ENCODE results near the gene HIF3A. TPM values are rescaled to one million over a fixed set of nuclear protein-coding genes. Genes with fewer than 3 reads are reported as not detected.

HIF3A gene
- total RNA-seq, 1 experiment from 2014 or later: 13.2 TPM

DNA sequence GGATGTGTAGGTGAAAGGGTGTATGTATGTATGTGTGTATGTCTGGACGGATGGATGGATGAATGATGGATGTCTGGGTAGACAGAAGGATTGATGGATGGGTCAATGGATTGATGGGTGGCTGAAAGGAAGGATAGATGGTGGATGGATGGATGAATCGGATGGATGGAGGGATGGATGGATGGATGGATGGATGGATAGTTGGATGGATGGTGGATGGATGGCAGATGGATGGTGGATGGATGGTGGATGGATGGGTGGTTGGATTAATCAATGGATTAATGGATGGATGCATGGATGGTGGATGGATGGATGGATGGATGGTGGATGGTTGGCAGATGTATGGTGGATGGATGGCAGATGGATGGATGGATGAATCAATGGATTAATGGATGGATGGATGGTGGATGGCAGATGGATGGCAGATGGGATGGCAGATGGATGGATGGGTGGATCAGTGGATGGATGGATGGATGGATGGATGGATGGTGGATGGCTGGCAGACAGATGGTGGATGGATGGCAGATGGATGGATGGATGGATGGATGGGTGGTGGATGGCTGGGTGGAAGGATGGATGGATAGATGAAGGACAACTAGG lies 33.6 kb downstream of the HIF3A start:
- Histone ChIP-seq H3K4me3 (ENCODE audit: insufficient read depth, low read depth, low read length) (no peak overlapping the region), H3K27me3 (ENCODE audit: control insufficient read depth, insufficient read depth, low read length) (no peaks in the 10 kb centered on the region), H3K36me3 (replicated peaks; ENCODE audit: control insufficient read depth, insufficient read depth, low read length) (peaks cover 8% of the 10 kb centered on the region)
- no peak for DNase-seq

DNA sequence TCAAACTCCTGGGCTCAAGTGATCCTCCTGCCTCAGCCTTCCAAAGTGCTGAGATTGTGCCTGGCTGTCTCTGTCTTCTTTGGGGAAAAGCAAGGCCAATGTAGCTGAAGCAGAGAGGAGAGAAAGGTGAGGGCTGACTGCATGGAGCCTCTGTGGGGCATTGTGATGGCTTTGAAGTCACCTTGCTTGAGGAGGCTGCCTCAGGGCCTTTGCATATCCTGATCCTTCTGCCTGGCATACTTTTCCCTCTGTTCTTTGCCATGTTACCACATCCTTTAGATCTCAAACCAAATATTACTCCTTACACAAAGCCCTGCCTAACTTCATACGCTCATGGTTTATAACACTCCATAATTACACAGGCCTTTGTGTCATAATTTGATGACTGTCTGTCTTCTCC lies 40.6 kb downstream of the HIF3A start:
- Histone ChIP-seq H3K36me3 (replicated peaks; ENCODE audit: control insufficient read depth, insufficient read depth, low read length) (no peaks in the 10 kb centered on the region), H3K27me3 (ENCODE audit: control insufficient read depth, insufficient read depth, low read length) (no peaks in the 10 kb centered on the region), H3K4me3 (ENCODE audit: insufficient read depth, low read depth, low read length) (no peak overlapping the region)
- DNase-seq: no peak

DNA sequence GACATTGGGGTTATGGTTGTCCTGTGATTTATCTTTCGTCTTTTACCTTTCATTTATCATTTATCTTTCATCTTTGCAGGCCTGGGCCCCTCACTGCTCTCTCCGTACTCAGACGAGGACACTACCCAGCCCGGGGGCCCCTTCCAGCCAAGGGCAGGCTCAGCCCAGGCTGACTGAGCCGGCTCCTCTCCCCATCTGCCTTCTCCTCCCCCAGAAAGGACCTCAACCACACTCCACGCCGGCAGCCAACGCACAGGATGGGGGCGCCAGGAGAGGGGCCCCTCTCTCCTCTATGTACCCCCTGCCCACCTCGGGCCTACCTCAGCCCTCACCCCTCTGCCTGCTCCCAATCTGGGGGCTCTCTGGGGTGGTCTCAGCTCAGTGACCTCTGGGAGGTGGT lies 42.6 kb downstream of the HIF3A start:
- no peaks in the 10 kb centered on the region for H3K36me3 ChIP-seq (replicated peaks; ENCODE audit: control insufficient read depth, insufficient read depth, low read length)
- no peak for DNase-seq

DNA sequence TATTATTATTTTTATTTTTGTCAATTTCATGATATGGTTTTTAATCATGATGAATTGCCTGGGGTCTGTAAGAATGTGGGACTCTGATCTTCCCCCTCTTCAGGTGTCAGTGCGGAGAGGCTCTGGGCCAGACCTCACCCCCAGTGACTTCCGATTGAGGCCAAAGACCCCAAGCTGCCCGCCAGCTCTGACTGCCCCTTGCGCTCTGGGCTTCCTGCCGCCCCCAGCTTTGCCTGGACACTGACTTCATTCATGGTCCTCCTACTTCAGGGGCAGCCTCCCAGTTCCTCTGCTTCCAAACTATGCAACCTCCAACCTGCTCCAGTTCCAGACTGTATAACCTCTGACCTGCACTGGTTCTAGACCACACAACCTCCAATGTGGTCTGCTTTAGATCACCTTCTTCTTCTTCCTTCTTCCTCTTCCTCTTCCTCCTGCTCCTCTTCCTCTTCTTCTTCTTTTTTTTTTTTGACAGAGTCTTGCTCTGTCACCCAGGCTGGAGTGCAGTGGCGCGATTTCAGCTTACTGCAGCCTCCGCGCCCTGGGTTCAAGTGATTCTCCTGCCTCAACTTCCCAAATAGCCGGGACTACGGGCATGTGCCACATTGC lies 43.3 kb downstream of the HIF3A start:
- H3K36me3 ChIP-seq (replicated peaks; ENCODE audit: control insufficient read depth, insufficient read depth, low read length): no peaks in the 10 kb centered on the region
- H3K27me3 ChIP-seq (ENCODE audit: control insufficient read depth, insufficient read depth, low read length): no peaks in the 10 kb centered on the region
- H3K4me3 ChIP-seq (ENCODE audit: insufficient read depth, low read depth, low read length): no peak overlapping the region
- no peak for DNase-seq

More for the DNA sequence above, 42.6 kb downstream of the HIF3A start:
- H3K4me3 ChIP-seq (ENCODE audit: insufficient read depth, low read depth, low read length): no peak overlapping the region
- H3K27me3 ChIP-seq (ENCODE audit: control insufficient read depth, insufficient read depth, low read length): no peaks in the 10 kb centered on the region

DNA sequence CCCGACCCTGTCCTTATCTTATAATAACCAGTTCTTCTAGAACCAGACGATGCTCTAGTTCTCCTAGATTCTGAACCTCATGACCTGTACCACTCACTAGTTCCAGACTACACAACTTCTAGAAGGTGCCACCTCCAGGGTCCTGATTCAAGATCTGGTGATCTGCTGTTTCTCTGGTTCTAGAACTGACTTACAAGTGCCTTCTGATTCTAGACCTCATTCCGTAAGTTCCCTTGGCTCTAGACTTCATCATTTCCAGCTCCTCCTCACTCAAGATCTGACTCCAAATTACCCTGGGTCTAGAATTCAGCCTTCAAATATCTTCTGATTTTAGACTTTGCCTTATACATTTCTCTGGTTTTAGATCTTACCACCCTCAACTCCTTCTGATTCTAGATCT lies 45.1 kb downstream of the HIF3A start:
- Histone ChIP-seq H3K4me3 (ENCODE audit: insufficient read depth, low read depth, low read length) (no peak overlapping the region), H3K27me3 (ENCODE audit: control insufficient read depth, insufficient read depth, low read length) (no peaks in the 10 kb centered on the region), H3K36me3 (replicated peaks; ENCODE audit: control insufficient read depth, insufficient read depth, low read length) (no peaks in the 10 kb centered on the region)
- DNase-seq: no peak

DNA sequence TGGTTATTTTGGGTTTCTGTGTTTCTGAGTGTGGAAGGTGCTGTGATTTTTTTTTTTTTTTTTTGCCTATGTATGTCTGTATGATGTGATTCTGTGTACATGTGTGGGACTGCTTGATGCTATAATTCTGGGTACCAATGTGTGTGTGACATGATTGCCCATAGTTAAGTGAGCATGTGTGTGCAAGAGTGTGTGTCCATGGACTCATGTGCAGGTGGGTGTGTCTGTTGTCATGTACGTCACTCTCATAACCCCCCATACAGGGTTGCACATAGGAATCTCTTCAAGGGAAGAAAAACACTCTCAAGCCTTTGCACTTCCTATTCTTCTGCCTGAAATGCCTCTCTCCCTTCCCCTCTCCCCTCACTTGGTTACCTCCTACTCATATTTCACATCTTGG lies 47.5 kb downstream of the HIF3A start:
- H3K4me3 ChIP-seq (ENCODE audit: insufficient read depth, low read depth, low read length): no peak overlapping the region
- no peak for DNase-seq
- no peaks in the 10 kb centered on the region for H3K36me3 ChIP-seq (replicated peaks; ENCODE audit: control insufficient read depth, insufficient read depth, low read length)
- H3K27me3 ChIP-seq (ENCODE audit: control insufficient read depth, insufficient read depth, low read length): no peaks in the 10 kb centered on the region

DNA sequence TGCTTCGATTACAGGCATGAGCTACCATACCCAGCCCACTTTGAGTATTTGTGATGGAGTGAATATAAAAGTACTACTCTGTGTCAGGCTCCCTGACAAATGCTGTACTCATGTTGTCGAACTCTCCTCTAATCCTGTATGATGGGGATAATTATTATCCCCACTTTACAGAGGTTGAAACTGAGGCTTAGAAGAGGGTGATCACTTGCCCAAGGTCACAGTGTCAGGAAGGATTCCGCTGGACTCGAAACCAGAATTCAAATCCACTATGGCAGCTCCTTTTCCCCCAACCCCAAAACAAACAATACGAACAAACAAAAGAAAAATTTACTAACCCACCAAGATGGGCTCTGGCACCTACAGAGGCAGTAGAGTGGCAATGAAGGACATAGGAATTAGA lies 48.3 kb downstream of the HIF3A start:
- no peaks in the 10 kb centered on the region for H3K36me3 ChIP-seq (replicated peaks; ENCODE audit: control insufficient read depth, insufficient read depth, low read length)
- no peaks in the 10 kb centered on the region for H3K27me3 ChIP-seq (ENCODE audit: control insufficient read depth, insufficient read depth, low read length)
- DNase-seq: no peak
- H3K4me3 ChIP-seq (ENCODE audit: insufficient read depth, low read depth, low read length): no peak overlapping the region

DNA sequence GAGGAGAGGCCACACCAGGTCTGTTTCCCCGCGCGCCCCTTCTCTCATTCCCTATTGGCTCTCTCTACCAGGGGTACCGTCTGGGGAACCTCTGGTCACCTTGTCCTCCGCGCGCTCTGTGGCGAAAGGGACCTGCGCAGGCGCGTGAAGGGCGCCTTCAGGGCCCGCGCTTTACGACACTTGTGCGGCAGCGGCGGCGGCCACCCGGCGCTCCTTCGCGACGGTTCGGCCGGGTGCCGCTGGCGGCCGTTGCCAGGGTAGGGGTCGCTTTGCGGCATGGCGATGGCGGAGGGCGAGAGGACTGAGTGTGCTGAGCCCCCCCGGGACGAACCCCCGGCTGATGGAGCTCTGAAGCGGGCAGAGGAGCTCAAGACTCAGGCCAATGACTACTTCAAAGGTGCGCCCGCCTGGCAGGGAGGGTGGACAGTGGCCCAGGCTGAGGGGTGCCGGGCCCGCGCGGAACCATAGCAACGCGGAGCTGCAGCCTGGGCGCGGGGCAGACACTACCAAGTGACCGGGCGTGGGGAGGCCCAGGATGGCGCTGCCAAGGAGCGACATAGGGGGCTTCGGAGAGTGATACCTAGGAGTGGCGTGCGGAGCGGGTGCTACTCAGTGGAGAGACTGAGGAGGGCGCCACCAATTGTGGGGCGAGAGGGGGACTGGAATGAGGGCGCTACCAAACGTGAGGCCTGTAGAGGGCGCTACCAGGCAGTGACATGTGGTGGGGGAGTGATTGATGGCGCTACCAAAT lies 50.2 kb downstream of the HIF3A start, which contains the start of gene PPP5C:
TSS of gene PPP5C (plus strand) at position 267 of the 751 bp plus-strand sequence. CDS start at position 277, 10 bp downstream.
- Histone ChIP-seq H3K4me3 (ENCODE audit: insufficient read depth, low read depth, low read length) (peak within 1 kb of the TSS; percentile 93), H3K36me3 (replicated peaks; ENCODE audit: control insufficient read depth, insufficient read depth, low read length) (peaks cover 2% of the 10 kb centered on the region), H3K27me3 (ENCODE audit: control insufficient read depth, insufficient read depth, low read length) (no peaks in the 10 kb centered on the region)
- peak; percentile 99 for DNase-seq

DNA sequence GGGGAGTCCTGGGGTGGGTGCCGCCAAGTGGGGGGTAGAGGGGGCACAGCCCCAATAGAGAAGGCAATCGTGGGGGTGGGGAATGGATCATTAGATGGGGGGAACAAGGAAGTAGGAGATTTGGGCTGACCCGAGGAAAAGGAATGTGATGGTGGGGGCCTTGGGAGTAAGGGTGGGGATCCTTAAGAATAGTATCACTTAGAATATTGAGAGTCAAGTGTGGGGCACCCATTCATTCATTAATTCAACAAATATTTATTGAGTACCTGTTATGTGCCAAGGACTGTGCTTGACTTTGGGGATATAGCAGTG lies 50.7 kb downstream of the HIF3A start:
- no peak for DNase-seq
- Histone ChIP-seq H3K4me3 (ENCODE audit: insufficient read depth, low read depth, low read length) (peak overlapping the region; percentile 93), H3K36me3 (replicated peaks; ENCODE audit: control insufficient read depth, insufficient read depth, low read length) (peaks cover 2% of the 10 kb centered on the region), H3K27me3 (ENCODE audit: control insufficient read depth, insufficient read depth, low read length) (no peaks in the 10 kb centered on the region)

DNA sequence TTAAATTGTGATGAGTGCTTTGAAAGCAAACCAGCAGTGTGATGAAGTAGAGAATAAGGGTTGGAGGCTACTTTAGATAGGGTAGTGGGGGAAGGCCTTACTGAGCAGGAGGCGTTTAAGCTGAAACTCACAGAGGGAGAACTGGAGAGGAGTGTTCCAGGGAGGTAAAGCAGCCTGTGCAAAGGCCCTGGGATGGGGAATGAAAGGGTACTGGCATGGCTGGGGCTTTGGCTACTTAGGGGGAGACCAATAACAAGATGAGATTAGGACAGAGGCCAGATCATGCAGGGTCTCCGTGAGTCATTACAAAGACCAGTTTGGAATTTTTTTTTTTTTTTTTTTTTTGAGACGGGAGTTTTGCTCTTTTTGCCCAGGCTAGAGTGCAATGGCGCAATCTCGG lies 51.1 kb downstream of the HIF3A start:
- no peaks in the 10 kb centered on the region for H3K27me3 ChIP-seq (ENCODE audit: control insufficient read depth, insufficient read depth, low read length)
- no peak for DNase-seq
- H3K36me3 ChIP-seq (replicated peaks; ENCODE audit: control insufficient read depth, insufficient read depth, low read length): peaks cover 2% of the 10 kb centered on the region
- H3K4me3 ChIP-seq (ENCODE audit: insufficient read depth, low read depth, low read length): no peak overlapping the region

DNA sequence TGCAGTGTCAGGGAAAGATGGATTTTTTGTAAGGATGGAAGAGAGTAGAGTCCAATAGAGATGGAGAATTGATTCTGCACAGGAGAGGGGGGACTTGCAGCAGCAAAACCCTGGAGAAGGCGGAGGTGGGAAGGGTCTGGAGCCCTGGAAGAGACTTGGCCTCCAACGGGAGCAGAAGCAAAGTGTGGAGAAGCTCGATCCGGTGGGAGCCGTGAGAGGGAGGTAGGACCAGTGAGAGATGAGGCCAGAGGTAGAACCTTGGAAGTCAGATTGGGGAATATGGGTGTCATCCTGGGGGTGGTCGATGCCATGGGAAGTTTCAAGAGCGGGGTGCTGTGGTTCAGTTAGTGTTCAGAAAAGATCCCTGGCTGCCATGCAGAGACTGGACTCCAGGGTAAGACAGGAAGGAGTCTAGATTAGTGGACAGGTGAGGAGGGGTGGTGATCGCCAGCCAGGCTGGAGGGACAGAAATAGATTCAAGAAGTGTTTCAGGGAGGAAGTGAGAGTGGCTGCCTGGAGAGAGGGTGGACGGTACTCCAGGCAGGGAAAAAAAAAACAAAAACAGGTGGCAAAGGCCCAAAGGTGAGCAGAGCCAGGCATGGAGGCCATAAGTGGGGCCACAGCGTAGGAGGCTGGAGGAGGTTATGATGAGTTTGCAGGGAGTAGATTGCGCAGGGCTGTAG lies 52.6 kb downstream of the HIF3A start:
- Histone ChIP-seq H3K36me3 (replicated peaks; ENCODE audit: control insufficient read depth, insufficient read depth, low read length) (peaks cover 8% of the 10 kb centered on the region), H3K27me3 (ENCODE audit: control insufficient read depth, insufficient read depth, low read length) (no peaks in the 10 kb centered on the region), H3K4me3 (ENCODE audit: insufficient read depth, low read depth, low read length) (no peak overlapping the region)
- DNase-seq: no peak

DNA sequence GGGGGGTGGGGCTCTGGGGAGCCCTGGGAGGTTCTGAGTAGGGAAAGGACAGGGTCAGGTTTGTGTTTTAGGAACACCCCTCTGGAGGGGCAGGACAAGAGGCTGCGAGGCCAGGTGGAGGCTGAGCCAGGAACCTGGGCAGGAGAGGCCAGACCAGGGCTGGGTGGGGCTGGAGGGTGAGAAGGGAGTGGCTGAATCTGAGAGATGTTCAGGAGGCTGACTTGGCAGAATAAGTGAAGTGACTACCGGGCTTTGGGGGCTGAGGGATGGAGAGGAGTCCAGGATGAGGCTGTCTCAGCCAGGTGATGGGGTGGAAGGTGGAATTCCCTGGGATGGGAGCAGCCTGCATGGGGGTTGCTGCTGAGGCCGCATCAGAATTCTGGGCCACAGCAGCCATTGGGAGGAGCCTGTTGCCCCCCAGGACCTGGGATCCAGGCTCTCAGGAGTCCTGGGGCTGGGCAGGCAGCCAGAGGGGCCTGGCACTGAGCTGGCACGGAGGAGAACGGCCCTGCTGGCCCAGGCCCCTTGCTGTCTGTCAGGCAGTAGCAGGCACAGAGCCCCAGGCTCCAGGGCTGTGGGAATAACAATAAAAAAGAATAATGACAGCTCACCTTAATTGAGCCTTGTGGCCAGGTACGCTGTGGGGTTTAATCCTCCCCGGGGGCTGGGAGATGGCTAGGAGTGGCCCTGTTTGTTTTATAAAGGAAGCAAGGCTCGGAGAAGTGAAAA lies 53.4 kb downstream of the HIF3A start:
- Histone ChIP-seq H3K27me3 (ENCODE audit: control insufficient read depth, insufficient read depth, low read length) (no peaks in the 10 kb centered on the region), H3K4me3 (ENCODE audit: insufficient read depth, low read depth, low read length) (no peak overlapping the region), H3K36me3 (replicated peaks; ENCODE audit: control insufficient read depth, insufficient read depth, low read length) (peaks cover 12% of the 10 kb centered on the region)
- no peak for DNase-seq

DNA sequence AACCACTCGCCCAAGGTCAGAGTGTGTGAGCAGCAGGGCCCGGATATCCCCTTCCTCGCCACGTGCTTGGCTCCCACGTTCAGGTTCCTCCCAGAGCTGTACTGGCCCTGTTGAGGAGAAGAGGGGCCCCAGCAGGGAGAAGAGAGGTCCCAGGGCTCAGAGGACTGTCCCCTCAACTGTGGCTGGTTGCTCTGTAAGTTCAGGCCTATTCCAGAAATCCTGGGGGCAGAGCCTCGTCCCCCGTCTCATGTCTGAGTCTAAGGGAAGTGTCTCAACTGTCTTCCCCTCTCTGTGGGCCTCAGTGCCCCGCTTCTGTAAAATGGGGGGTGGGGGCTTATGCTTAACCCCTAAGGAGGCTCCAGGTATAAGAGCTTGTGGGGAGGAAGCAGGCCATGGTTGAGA lies 53.9 kb downstream of the HIF3A start:
- Histone ChIP-seq H3K36me3 (replicated peaks; ENCODE audit: control insufficient read depth, insufficient read depth, low read length) (peaks cover 12% of the 10 kb centered on the region), H3K27me3 (ENCODE audit: control insufficient read depth, insufficient read depth, low read length) (no peaks in the 10 kb centered on the region), H3K4me3 (ENCODE audit: insufficient read depth, low read depth, low read length) (no peak overlapping the region)
- no peak for DNase-seq

DNA sequence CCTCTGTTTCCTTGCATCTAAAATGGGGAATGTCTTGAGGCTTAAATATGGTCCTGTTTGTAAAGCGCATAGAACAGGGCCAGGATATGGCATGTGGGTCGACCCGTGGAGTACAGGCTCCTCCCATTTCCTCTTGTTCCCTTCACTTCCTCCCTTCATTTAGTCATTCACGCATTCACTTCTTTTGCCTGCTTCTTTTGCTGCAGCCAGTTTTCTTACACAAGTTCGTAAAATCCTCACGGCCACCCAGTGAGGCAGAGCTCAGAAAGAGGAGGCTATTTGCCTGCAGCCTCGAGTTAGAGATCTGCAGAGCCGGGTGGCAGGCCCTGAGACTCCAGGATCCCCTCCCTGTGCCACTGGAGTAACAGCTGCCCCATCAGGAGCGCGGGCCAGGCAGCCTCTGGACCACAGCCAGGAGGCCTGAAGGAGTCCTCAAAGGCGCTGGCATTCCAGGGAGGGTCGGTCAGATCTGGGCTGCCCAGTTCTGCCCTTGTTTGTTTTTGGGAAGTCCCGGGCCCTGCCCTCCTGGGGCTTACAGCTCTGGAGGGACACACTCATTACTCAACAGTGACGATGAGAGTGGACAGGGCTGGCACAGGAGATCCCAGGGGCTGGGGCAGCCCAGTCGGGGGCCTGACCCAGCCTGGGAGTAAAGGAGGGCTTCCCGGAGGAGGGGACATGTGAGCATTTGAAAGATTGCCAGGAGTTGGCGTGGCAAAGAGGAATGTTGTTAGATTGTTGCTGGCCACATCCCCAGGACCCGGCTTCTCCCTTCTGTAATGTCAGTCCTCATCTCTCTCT lies 54.6 kb downstream of the HIF3A start:
- DNase-seq: no peak
- Histone ChIP-seq H3K4me3 (ENCODE audit: insufficient read depth, low read depth, low read length) (no peak overlapping the region), H3K36me3 (replicated peaks; ENCODE audit: control insufficient read depth, insufficient read depth, low read length) (peaks cover 14% of the 10 kb centered on the region), H3K27me3 (ENCODE audit: control insufficient read depth, insufficient read depth, low read length) (no peaks in the 10 kb centered on the region)

Data from H7 (cell line).